Suprapubic skin (tissue), 3 donors: ENCODE results near the gene URGCP.

Experiments used
- CTCF ChIP-seq, 2 donors: fragments of 200-600 bp in 1 of 2; fragments of 450-650 bp in 1 of 2; sonication (generic) in 1 of 2; IDR thresholded peaks; one replicate each; pipeline ENCODE4 v1.5.1; 2016 to 2019; ENCODE audit warnings: antibody characterized with exemption in 2 of 2, mild to moderate bottlenecking in 1 of 2, moderate library complexity in 1 of 2
- POLR2A ChIP-seq, 2 donors: fragments of 450-650 bp; IDR thresholded peaks; one replicate each; pipeline ENCODE4 v1.6.1; 2017; ENCODE audit warnings: antibody characterized with exemption in 2 of 2, mild to moderate bottlenecking in 2 of 2, moderate library complexity in 2 of 2

GRCh38 chr7:43856996-43857395 lies 49.4 kb downstream of the URGCP start:
- TF ChIP-seq POLR2A (IDR thresholded peaks at IDR 0.05): no peak
- TF ChIP-seq CTCF (IDR thresholded peaks at IDR 0.05): no peak
